ENCODE data around the gene HSPD1. TPM values are rescaled to one million over a fixed set of nuclear protein-coding genes. Genes with fewer than 3 reads are reported as not detected.

Gene HSPD1
- total and polyA plus RNA-seq, 2 of the 13 experiments (the other 11 are each of a cell fraction or from before 2014, with no cell fraction given): 685 to 2,610 TPM

DNA sequence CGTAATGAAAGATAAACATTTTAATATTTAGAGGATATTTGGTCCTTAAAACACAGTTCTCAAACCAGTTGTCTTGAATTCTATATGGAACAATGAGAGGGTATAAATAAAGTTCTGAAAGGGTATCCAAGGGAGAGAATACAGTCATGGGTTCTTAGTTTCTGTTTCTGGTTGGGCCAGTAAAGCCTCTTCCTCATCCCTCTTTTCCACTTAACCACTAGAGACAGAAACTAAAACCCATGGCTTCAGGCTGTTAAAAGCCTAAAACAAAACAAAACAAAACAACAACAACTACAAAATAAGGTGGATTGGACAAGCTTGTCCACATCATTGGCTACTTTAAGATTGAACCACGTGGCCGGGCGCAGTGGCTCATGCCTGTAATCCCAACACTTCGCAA lies 27.5 kb downstream of the HSPD1 start (continued):
- TF ChIP-seq, protein P1, sequence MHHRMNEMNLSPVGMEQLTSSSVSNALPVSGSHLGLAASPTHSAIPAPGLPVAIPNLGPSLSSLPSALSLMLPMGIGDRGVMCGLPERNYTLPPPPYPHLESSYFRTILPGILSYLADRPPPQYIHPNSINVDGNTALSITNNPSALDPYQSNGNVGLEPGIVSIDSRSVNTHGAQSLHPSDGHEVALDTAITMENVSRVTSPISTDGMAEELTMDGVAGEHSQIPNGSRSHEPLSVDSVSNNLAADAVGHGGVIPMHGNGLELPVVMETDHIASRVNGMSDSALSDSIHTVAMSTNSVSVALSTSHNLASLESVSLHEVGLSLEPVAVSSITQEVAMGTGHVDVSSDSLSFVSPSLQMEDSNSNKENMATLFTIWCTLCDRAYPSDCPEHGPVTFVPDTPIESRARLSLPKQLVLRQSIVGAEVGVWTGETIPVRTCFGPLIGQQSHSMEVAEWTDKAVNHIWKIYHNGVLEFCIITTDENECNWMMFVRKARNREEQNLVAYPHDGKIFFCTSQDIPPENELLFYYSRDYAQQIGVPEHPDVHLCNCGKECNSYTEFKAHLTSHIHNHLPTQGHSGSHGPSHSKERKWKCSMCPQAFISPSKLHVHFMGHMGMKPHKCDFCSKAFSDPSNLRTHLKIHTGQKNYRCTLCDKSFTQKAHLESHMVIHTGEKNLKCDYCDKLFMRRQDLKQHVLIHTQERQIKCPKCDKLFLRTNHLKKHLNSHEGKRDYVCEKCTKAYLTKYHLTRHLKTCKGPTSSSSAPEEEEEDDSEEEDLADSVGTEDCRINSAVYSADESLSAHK (CRISPR knock-in tag; IDR thresholded peaks at IDR 0.05; ENCODE audit: borderline replicate concordance): no peak
- TF ChIP-seq GATAD2A (CRISPR knock-in tag; IDR thresholded peaks at IDR 0.05): no peak
- no peak for TF ChIP-seq ZNF329 (CRISPR knock-in tag; IDR thresholded peaks at IDR 0.05; ENCODE audit: low read depth)
- TF ChIP-seq TRIM24 (CRISPR knock-in tag; IDR thresholded peaks at IDR 0.05): no peak
- TF ChIP-seq NRL (CRISPR knock-in tag; IDR thresholded peaks at IDR 0.05; ENCODE audit: borderline replicate concordance): no peak
- no peak for TF ChIP-seq U2AF1 (optimal IDR thresholded peaks at IDR 0.05; ENCODE audit: low read depth, low read length)
- TF ChIP-seq, protein P2, sequence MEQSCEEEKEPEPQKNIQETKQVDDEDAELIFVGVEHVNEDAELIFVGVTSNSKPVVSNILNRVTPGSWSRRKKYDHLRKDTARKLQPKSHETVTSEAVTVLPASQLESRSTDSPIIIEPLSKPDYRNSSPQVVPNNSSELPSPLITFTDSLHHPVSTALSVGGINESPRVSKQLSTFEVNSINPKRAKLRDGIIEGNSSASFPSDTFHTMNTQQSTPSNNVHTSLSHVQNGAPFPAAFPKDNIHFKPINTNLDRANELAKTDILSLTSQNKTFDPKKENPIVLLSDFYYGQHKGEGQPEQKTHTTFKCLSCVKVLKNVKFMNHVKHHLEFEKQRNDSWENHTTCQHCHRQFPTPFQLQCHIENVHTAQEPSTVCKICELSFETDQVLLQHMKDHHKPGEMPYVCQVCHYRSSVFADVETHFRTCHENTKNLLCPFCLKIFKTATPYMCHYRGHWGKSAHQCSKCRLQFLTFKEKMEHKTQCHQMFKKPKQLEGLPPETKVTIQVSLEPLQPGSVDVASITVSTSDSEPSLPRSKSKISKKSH (CRISPR knock-in tag; IDR thresholded peaks at IDR 0.05; ENCODE audit: borderline replicate concordance): no peak
- TF ChIP-seq, protein P3, sequence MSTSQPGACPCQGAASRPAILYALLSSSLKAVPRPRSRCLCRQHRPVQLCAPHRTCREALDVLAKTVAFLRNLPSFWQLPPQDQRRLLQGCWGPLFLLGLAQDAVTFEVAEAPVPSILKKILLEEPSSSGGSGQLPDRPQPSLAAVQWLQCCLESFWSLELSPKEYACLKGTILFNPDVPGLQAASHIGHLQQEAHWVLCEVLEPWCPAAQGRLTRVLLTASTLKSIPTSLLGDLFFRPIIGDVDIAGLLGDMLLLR (CRISPR knock-in tag; IDR thresholded peaks at IDR 0.05): no peak
- no peak for TF ChIP-seq ZNF670 (CRISPR knock-in tag; IDR thresholded peaks at IDR 0.05; ENCODE audit: borderline replicate concordance)
- TF ChIP-seq, protein P4, sequence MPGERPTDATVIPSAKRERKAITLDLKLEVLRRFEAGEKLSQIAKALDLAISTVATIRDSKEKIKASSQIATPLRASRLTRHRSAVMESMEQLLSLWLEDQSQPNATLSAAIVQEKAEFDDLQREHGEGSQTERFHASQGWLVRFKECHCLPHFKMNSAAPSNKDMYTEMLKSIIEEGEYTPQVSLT (CRISPR knock-in tag; IDR thresholded peaks at IDR 0.05; ENCODE audit: borderline replicate concordance, low read depth): no peak
- no peak for TF ChIP-seq CBX1 (IDR thresholded peaks at IDR 0.05; ENCODE audit: low read depth)
